ENCODE results near the gene KCNIP4. TPM values are rescaled to one million over a fixed set of nuclear protein-coding genes. Genes with fewer than 3 reads are reported as not detected.
A peak's percentile ranks its signal among the peaks of the same experiment; 100 is the strongest.
"Not testable (repeated sequence)": the region's sequence is repeated elsewhere in the genome, so short reads cannot be mapped to it uniquely, and the experiment has no call there.

Gene KCNIP4
- 0.07 to 0.09 TPM in 2 of 3 replicates, not detected in the other for polyA plus RNA-seq
- not detected for polyA plus RNA-seq (2011; ENCODE audit: low read depth)
- 0.21 TPM in 1 of 2 replicates, not detected in the other for polyA plus RNA-seq (2011; cell fraction: cytosol; rRNA removed)
- not detected in 2 replicates for polyA plus RNA-seq (2011; cell fraction: nucleus; rRNA removed)
- 0.23 and 0.33 TPM in 2 replicates for polyA plus RNA-seq (2012; ENCODE audit: low replicate concordance)
- polyA minus RNA-seq: not detected in 3 replicates
- polyA minus RNA-seq (2011; cell fraction: cytosol; rRNA and poly(A)+ RNA removed): not detected
- not detected in 2 replicates for polyA minus RNA-seq (2011; cell fraction: nucleus; rRNA and poly(A)+ RNA removed)

DNA sequence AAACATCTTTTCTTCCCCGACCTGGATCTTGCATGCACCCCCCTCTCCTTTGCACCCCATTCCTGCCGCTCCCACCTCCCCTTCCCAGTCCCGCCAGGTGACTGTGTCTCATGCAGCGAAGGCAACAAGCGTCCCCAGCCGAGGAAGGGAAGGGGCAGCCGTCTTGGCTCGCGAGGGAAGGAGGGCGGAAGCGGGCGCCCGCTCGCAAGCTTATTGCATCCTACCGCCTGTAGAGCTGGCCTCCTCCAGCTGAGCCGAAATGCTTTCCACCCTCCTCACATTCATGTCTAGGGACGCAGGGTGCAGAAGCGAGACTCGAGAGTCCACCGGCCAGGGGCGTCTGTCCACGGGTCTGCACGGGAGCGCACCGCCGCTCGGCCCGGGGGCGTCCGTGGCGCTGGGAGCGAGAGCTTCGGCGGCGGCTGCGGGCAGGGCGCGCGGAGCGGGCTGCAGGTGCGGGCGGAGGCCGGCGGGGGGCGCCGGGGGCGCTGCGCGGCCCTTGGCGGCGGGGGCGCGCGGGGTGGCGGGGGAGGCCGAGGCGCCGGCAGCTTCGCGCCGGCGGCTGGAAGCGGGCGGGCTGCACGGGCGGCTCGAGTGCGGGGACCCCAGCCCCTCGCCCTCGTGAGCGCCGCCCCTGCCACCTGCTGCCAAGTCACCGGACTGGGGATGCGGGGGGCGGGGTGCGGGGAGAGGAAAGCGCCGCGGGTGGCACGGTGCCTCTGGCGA lies at the start of gene KCNIP4:
Gene KCNIP4 (minus strand): TSS at position 426 of the 726 bp plus-strand sequence.
- peak within 1 kb of the TSS; percentile 26 to 48 (median 34) for H3K4me3 ChIP-seq (ENCODE audit: control insufficient read depth in 2 of 3, extremely low read depth in 1 of 3, insufficient read depth in 2 of 3, low read depth in 1 of 3, low read length in 3 of 3)

GRCh38 chr4:21996618-21997017 lies 48.0 kb upstream of the KCNIP4 start:
- H3K9ac ChIP-seq (ENCODE audit: control insufficient read depth, extremely low read depth, insufficient read depth, low read length); H4K20me1 ChIP-seq (ENCODE audit: control insufficient read depth, extremely low read depth, insufficient read depth, low read length); FAIRE-seq; H3K36me3 ChIP-seq (ENCODE audit: control insufficient read depth in 2 of 2, extremely low read depth in 1 of 2, insufficient read depth in 2 of 2, low read length in 2 of 2); H3K9me1 ChIP-seq (ENCODE audit: control insufficient read depth, extremely low read depth, insufficient read depth, low read length); DNase-seq (ENCODE audit: low read depth, low spot score); H3K4me1 ChIP-seq (ENCODE audit: control insufficient read depth, extremely low read depth, insufficient read depth, low read length); H3K27me3 ChIP-seq (ENCODE audit: control insufficient read depth, extremely low read depth, insufficient read depth, low read length); H3K4me3 ChIP-seq (ENCODE audit: control insufficient read depth in 2 of 3, extremely low read depth in 1 of 3, insufficient read depth in 2 of 3, low read depth in 1 of 3, low read length in 3 of 3); H3K79me2 ChIP-seq (ENCODE audit: control insufficient read depth, insufficient read depth, low read length); H3K27ac ChIP-seq (ENCODE audit: control insufficient read depth, insufficient read depth, low read length); dilution Hi-C loops (cut with MboI; ENCODE audit: extremely low pct_ligation_motif_present, low sequenced_read_pairs); H3K4me2 ChIP-seq (ENCODE audit: control insufficient read depth, extremely low read depth, insufficient read depth, low read depth, low read length); H3K9me3 ChIP-seq (ENCODE audit: control insufficient read depth, low read depth, low read length); H2AFZ ChIP-seq (ENCODE audit: control insufficient read depth, low read length): not testable (repeated sequence)

More for the DNA sequence above, at the start of gene KCNIP4:
- Histone ChIP-seq H3K9me3 (ENCODE audit: control insufficient read depth, low read depth, low read length) (no peaks in the 10 kb centered on the region), H4K20me1 (ENCODE audit: control insufficient read depth, extremely low read depth, insufficient read depth, low read length) (no peaks in the 10 kb centered on the region), H3K9me1 (ENCODE audit: control insufficient read depth, extremely low read depth, insufficient read depth, low read length) (no peaks in the 10 kb centered on the region), H3K79me2 (ENCODE audit: control insufficient read depth, insufficient read depth, low read length) (no peaks in the 10 kb centered on the region), H3K36me3 (ENCODE audit: control insufficient read depth in 2 of 2, extremely low read depth in 1 of 2, insufficient read depth in 2 of 2, low read length in 2 of 2) (no peaks in the 10 kb centered on the region), H3K9ac (ENCODE audit: control insufficient read depth, extremely low read depth, insufficient read depth, low read length) (no peak within 1 kb of the TSS), H3K4me1 (ENCODE audit: control insufficient read depth, extremely low read depth, insufficient read depth, low read length) (peaks cover 3% of the 10 kb centered on the region), H3K4me2 (ENCODE audit: control insufficient read depth, extremely low read depth, insufficient read depth, low read depth, low read length) (peak within 1 kb of the TSS; percentile 67), H3K27me3 (ENCODE audit: control insufficient read depth, extremely low read depth, insufficient read depth, low read length) (peaks cover 27% of the 10 kb centered on the region), H2AFZ (ENCODE audit: control insufficient read depth, low read length) (peak within 1 kb of the TSS; percentile 60), H3K27ac (ENCODE audit: control insufficient read depth, insufficient read depth, low read length) (no peak within 1 kb of the TSS)
- FAIRE-seq (no peak), DNase-seq (ENCODE audit: low read depth, low spot score) (no peak)
- dilution Hi-C loops (cut with MboI; ENCODE audit: extremely low pct_ligation_motif_present, low sequenced_read_pairs): no loop called here
- TF ChIP-seq CTCF (optimal IDR thresholded peaks at IDR 0.05 in 1 of 3, IDR thresholded peaks at IDR 0.05 in 1 of 3, conservative IDR thresholded peaks at IDR 0.05 in 1 of 3; ENCODE audit: extremely low read depth in 1 of 3, insufficient read depth in 2 of 3, low read length in 3 of 3) (peak in 1 of 3 experiments; percentile 10), EZH2 (IDR thresholded peaks at IDR 0.05; ENCODE audit: low read length) (peak; percentile 70)

Data from keratinocyte (primary cell).